IMR-90 (cell line): ENCODE results near the gene TENM4. TPM values are rescaled to one million over a fixed set of nuclear protein-coding genes. Genes with fewer than 3 reads are reported as not detected.

Experiments
- ATAC-seq: fragments of 200-7000 bp; cut with Tn5 transposase; 2 replicates; pipeline ENCODE4 v1.9.1; 2020; ENCODE audit warnings: low read depth, mild to moderate bottlenecking, moderate library complexity
- BruUV-seq: library from RNA; stranded (reverse); fragments of 400-500 nt; replicated peaks from 2 replicates; lab custom pipeline; 2021; lab: Mats Ljungman, UMichigan
- CTCF ChIA-PET: fragments of 300-600 bp; formaldehyde crosslinking; extraction: SDS; loops from one replicate; lab custom pipeline; 2021; ENCODE audit warnings: antibody characterized with exemption; lab: Yijun Ruan, JAX
- POLR2A ChIA-PET: fragments of 300-600 bp; sonication (Branson Sonifier 250); formaldehyde crosslinking; loops from one replicate; lab custom pipeline; 2022; ENCODE audit warnings: antibody characterized with exemption; ENCODE audit not compliant: unreplicated experiment; lab: Charles Lee
- DNase-seq: peaks from one replicate; pipeline ENCODE4 v3.0.0; 2013
- H2AFZ ChIP-seq: replicated peaks from 2 replicates; pipeline ENCODE3; 2013; ENCODE audit warnings: low read length, mild to moderate bottlenecking; ENCODE audit not compliant: poor library complexity
- H2AK5ac ChIP-seq: 2 replicates; pipeline ENCODE4 v1.6.1; 2013; ENCODE audit warnings: low read depth, low read length, inconsistent platforms
- H2AK9ac ChIP-seq: replicated peaks from 2 replicates; pipeline ENCODE3; 2013; ENCODE audit warnings: mild to moderate bottlenecking, low read depth, low read length, moderate library complexity; ENCODE audit not compliant: poor library complexity
- H2BK120ac ChIP-seq: 2 replicates; pipeline ENCODE4 v1.6.1; 2013; ENCODE audit warnings: low read depth, low read length, inconsistent platforms
- H2BK15ac ChIP-seq: 3 replicates; pipeline ENCODE4 v1.6.1; 2013; ENCODE audit warnings: low read depth, low read length, inconsistent platforms
- H2BK20ac ChIP-seq: 2 replicates; pipeline ENCODE4 v1.6.1; 2013; ENCODE audit warnings: low read depth, mild to moderate bottlenecking, inconsistent platforms, low read length, moderate library complexity
- H2BK5ac ChIP-seq: 2 replicates; pipeline ENCODE4 v1.6.1; 2013; ENCODE audit warnings: mild to moderate bottlenecking, low read depth, low read length, inconsistent platforms; ENCODE audit not compliant: poor library complexity, severe bottlenecking
- H3K14ac ChIP-seq: replicated peaks from 2 replicates; pipeline ENCODE4 v1.6.1; 2013; ENCODE audit warnings: low read depth, low read length, inconsistent platforms
- H3K18ac ChIP-seq: 2 replicates; pipeline ENCODE4 v1.6.1; 2013; ENCODE audit warnings: low read depth, low read length, control low read depth
- H3K23ac ChIP-seq: 2 replicates; pipeline ENCODE4 v1.6.1; 2013; ENCODE audit warnings: low read depth, low read length, inconsistent platforms
- H3K27ac ChIP-seq: 2 replicates; pipeline ENCODE4 v1.5.1; 2013; ENCODE audit warnings: mild to moderate bottlenecking, control low read depth, low read length; ENCODE audit not compliant: insufficient read depth
- H3K27me3 ChIP-seq: 2 replicates; pipeline ENCODE4 v1.6.1; 2013; ENCODE audit warnings: low read length; ENCODE audit not compliant: control insufficient read depth, insufficient read depth
- H3K36me3 ChIP-seq: 2 replicates; pipeline ENCODE4 v1.6.1; 2013; ENCODE audit warnings: low read length, mixed read lengths; ENCODE audit not compliant: control insufficient read depth, insufficient read depth
- H3K4ac ChIP-seq: 2 replicates; pipeline ENCODE4 v1.6.1; 2013; ENCODE audit warnings: low read depth, low read length, inconsistent platforms
- H3K4me1 ChIP-seq: 2 replicates; pipeline ENCODE4 v1.6.1; 2013; ENCODE audit warnings: low read length, mixed read lengths; ENCODE audit not compliant: control insufficient read depth, insufficient read depth
- H3K4me2 ChIP-seq: 2 replicates; pipeline ENCODE4 v1.6.1; 2013; ENCODE audit warnings: low read depth, mild to moderate bottlenecking, control low read depth, low read length, moderate library complexity
- H3K4me3 ChIP-seq: 2 replicates; pipeline ENCODE4 v1.5.1; 2013; ENCODE audit warnings: low read depth, mild to moderate bottlenecking, control low read depth, low read length, moderate library complexity; ENCODE audit not compliant: insufficient read depth
- H3K56ac ChIP-seq: 2 replicates; pipeline ENCODE4 v1.6.1; 2013; ENCODE audit warnings: low read length, inconsistent platforms; ENCODE audit not compliant: insufficient read depth; ENCODE audit errors: extremely low read depth
- H3K79me1 ChIP-seq, 2 experiments: 2 replicates each; pipeline ENCODE4 v1.6.1; 2013; ENCODE audit warnings: low read length in 2 of 2, inconsistent platforms in 1 of 2, low read depth in 1 of 2
- H3K9ac ChIP-seq: 2 replicates; pipeline ENCODE4 v1.6.1; 2013; ENCODE audit warnings: low read depth, low read length, control low read depth
- H3K9me1 ChIP-seq: 2 replicates; pipeline ENCODE4 v1.6.1; 2013; ENCODE audit warnings: low read length, inconsistent platforms; ENCODE audit not compliant: insufficient read depth
- H3K9me3 ChIP-seq: 2 replicates; pipeline ENCODE4 v1.6.1; 2013; ENCODE audit warnings: low read length; ENCODE audit not compliant: control insufficient read depth, insufficient read depth
- H4K20me1 ChIP-seq: 2 replicates; pipeline ENCODE4 v1.6.1; 2013; ENCODE audit warnings: low read length, inconsistent platforms; ENCODE audit not compliant: insufficient read depth
- H4K5ac ChIP-seq: 2 replicates; pipeline ENCODE4 v1.6.1; 2013; ENCODE audit warnings: mild to moderate bottlenecking, low read depth, low read length, control low read depth
- H4K8ac ChIP-seq, 2 experiments: 2 replicates each; pipeline ENCODE4 v1.6.1; 2013; ENCODE audit warnings: low read depth in 2 of 2, low read length in 2 of 2, control low read depth in 1 of 2, inconsistent platforms in 1 of 2
- H4K91ac ChIP-seq: 2 replicates; pipeline ENCODE4 v1.6.1; 2013; ENCODE audit warnings: low read depth, low read length, inconsistent platforms; ENCODE audit not compliant: insufficient read depth
- BHLHE40 ChIP-seq: fragments of 150-350 bp; IDR thresholded peaks from 2 replicates; pipeline ENCODE4 v1.6.1; 2016; ENCODE audit warnings: mild to moderate bottlenecking, low read depth, low read length
- CEBPB ChIP-seq: IDR thresholded peaks from 2 replicates; pipeline ENCODE4 v1.6.1; 2012; ENCODE audit warnings: low read depth, low read length, improper control_type of control experiment
- CHD1 ChIP-seq: IDR thresholded peaks from 2 replicates; pipeline ENCODE4 v1.6.1; 2012; ENCODE audit warnings: low read depth, low read length, improper control_type of control experiment
- FOS ChIP-seq: fragments of 150-350 bp; IDR thresholded peaks from 2 replicates; pipeline ENCODE4 v1.6.1; 2016; ENCODE audit warnings: low read depth, low read length
- MAZ ChIP-seq: IDR thresholded peaks from 2 replicates; pipeline ENCODE4 v1.6.1; 2012; ENCODE audit warnings: low read depth, mild to moderate bottlenecking, low read length, improper control_type of control experiment, moderate library complexity, borderline replicate concordance
- NFE2L2 ChIP-seq: fragments of 150-350 bp; IDR thresholded peaks from 2 replicates; pipeline ENCODE4 v1.6.1; 2016; ENCODE audit warnings: low read depth, mild to moderate bottlenecking, low read length
- POLR2A ChIP-seq: IDR thresholded peaks from 2 replicates; pipeline ENCODE4 v1.6.1; 2012; ENCODE audit warnings: mild to moderate bottlenecking, low read depth, low read length
- RAD21 ChIP-seq: IDR thresholded peaks from 2 replicates; pipeline ENCODE4 v1.6.1; 2012; ENCODE audit warnings: low read length, improper control_type of control experiment
- RCOR1 ChIP-seq: IDR thresholded peaks from 2 replicates; pipeline ENCODE4 v1.6.1; 2012; ENCODE audit warnings: mild to moderate bottlenecking, low read length, improper control_type of control experiment; ENCODE audit not compliant: insufficient replicate concordance
- RFX5 ChIP-seq: IDR thresholded peaks from 2 replicates; pipeline ENCODE4 v1.8.0; 2012; ENCODE audit warnings: low read depth, mild to moderate bottlenecking, low read length, moderate library complexity
- SMC3 ChIP-seq: fragments of 150-350 bp; IDR thresholded peaks from 2 replicates; pipeline ENCODE4 v1.6.1; 2016; ENCODE audit warnings: low read depth, mild to moderate bottlenecking, antibody characterized with exemption, low read length, moderate library complexity
- WGBS, 2 experiments: methylation state at CpG; one replicate each; pipeline versions ENCODE4 v1.1.5 to v1.1.7; 2013; ENCODE audit warnings: missing lambda C conversion rate in 2 of 2; ENCODE audit not compliant: insufficient read length in 1 of 2; ENCODE audit errors: extremely low coverage in 2 of 2; 5-methylcytosine and 5-hydroxymethylcytosine counted together
- dilution Hi-C: fragments of 300-500 bp; cut with HindIII; formaldehyde crosslinking; loops from one replicate; pipeline ENCODE4 v1.14.3; 2018; ENCODE audit warnings: low sequenced_read_pairs; ENCODE audit not compliant: unreplicated experiment
- in situ Hi-C: fragments of 300-500 bp; cut with MboI; formaldehyde crosslinking; loops from 3 replicates; pipeline ENCODE4 v1.14.3; 2019; ENCODE audit warnings: low sequenced_read_pairs, inconsistent platforms, mixed read lengths
- intact Hi-C: fragments of 100-400 bp; cut with micrococcal nuclease; formaldehyde crosslinking; loops from 2 replicates; pipeline ENCODE4 v1.10.0; 2022
- polyA plus RNA-seq, 3 experiments: library from polyadenylated mRNA; depleted of rRNA; stranded (reverse); fragments of >200 nt; gene quantifications; 2 replicates each; pipeline ENCODE4 v1.2.3, GENCODE V29; 2012; ENCODE audit warnings: low replicate concordance in 1 of 3
- total RNA-seq: library from RNA; depleted of rRNA; stranded (reverse); fragments of >200 nt; gene quantifications from 2 replicates; pipeline ENCODE4 v1.2.3, GENCODE V29; 2012
- TF ChIP-seq, protein P1 (sequence below): fragments of 150-350 bp; IDR thresholded peaks from 2 replicates; pipeline ENCODE4 v1.6.1; 2016; ENCODE audit warnings: low read depth, mild to moderate bottlenecking, low read length, moderate library complexity, borderline replicate concordance

The TENM4 gene
- total and polyA plus RNA-seq, 2 of the 4 experiments (the other 2 are of a cell fraction), result 7.4 to 9.0 TPM

DNA sequence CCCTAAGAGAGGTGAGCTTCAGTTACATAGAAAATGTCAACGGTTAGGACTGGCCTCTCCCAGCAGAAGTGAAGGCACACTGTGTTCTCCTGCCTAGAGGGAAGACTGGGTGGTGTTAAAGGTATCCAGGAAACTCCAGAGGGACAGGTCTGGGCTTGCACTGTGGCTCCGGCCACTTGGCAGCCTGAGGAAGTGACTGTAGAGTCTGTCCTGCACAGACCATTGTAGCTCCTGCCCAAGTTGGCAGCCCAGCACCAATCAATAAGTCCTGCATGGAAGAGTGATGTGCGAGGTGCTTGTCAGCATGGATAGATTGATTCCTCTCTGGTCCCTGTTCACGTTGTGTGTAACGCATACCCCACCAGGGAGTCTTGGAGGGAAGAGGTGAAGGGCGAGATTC, 284.8 kb downstream of the TENM4 start:
- Histone ChIP-seq H4K91ac (no peak overlapping the region), H2BK120ac (no peak overlapping the region), H2BK5ac (no peak overlapping the region), H4K5ac (no peak overlapping the region), H3K23ac (no peak overlapping the region), H3K9me3 (no peaks in the 10 kb centered on the region), H3K27me3 (no peaks in the 10 kb centered on the region), H4K20me1 (no peaks in the 10 kb centered on the region), H3K36me3 (no peaks in the 10 kb centered on the region), H3K4ac (no peak overlapping the region), H3K79me1 (no peaks in the 10 kb centered on the region), H2AK5ac (no peak overlapping the region), H3K18ac (no peak overlapping the region), H3K14ac (no peak overlapping the region), H2AFZ (no peak overlapping the region), H4K8ac (no peak overlapping the region), H2AK9ac (peak overlapping the region; percentile 9), H3K9me1 (no peaks in the 10 kb centered on the region; the same call in 1 of the 2 replicates), H3K9ac (no peak overlapping the region), H3K56ac (no peak overlapping the region), H3K4me1 (no peaks in the 10 kb centered on the region), H2BK20ac (no peak overlapping the region), H2BK15ac (no peak overlapping the region), H3K27ac (no peak overlapping the region), H3K4me2 (no peak overlapping the region), H3K4me3 (no peak overlapping the region)
- CTCF ChIA-PET, result interaction anchor here (1.0 kb wide), 1 partner anchor 93 kb away, joined by 3 read pairs; no protein-coding TSS in a partner anchor
- TF ChIP-seq RAD21 (no peak), CHD1 (no peak), FOS (no peak), RCOR1 (no peak), RFX5 (no peak), NFE2L2 (no peak), CEBPB (no peak), POLR2A (no peak), MAZ (no peak), BHLHE40 (no peak), SMC3 (no peak)
- TF ChIP-seq, protein P1, sequence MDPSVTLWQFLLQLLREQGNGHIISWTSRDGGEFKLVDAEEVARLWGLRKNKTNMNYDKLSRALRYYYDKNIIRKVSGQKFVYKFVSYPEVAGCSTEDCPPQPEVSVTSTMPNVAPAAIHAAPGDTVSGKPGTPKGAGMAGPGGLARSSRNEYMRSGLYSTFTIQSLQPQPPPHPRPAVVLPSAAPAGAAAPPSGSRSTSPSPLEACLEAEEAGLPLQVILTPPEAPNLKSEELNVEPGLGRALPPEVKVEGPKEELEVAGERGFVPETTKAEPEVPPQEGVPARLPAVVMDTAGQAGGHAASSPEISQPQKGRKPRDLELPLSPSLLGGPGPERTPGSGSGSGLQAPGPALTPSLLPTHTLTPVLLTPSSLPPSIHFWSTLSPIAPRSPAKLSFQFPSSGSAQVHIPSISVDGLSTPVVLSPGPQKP, result no peak
- dilution Hi-C loops (no loop called here), intact Hi-C loops (no loop called here), in situ Hi-C loops (no loop called here)
- no CpG with 5 or more reads among the region's 6 CpGs for WGBS, 2 experiments
- ATAC-seq (no peak), DNase-seq (no peak)
- POLR2A ChIA-PET, result no interaction called here
- BruUV-seq, result no TSS peak
